Vagina (tissue), 2 donors: ENCODE results near the gene FAM13B.

Source experiments
- CTCF ChIP-seq, 3 experiments: fragments of 450-650 bp in 2 of 3; fragments of 200-600 bp in 1 of 3; sonication (generic) in 1 of 3; IDR thresholded peaks; one replicate each; pipeline ENCODE4 v1.5.1; 2017 to 2019; ENCODE audit warnings: antibody characterized with exemption in 3 of 3, mild to moderate bottlenecking in 2 of 3, moderate library complexity in 2 of 3
- POLR2A ChIP-seq, 2 donors: fragments of 450-650 bp; IDR thresholded peaks; one replicate each; pipeline ENCODE4 v1.6.1; 2017; ENCODE audit warnings: antibody characterized with exemption in 2 of 2, mild to moderate bottlenecking in 2 of 2, moderate library complexity in 2 of 2

GRCh38 chr5:137935694-137936093, 97.2 kb downstream of the FAM13B start:
- no peak for TF ChIP-seq CTCF (IDR thresholded peaks at IDR 0.05)
- no peak for TF ChIP-seq POLR2A (IDR thresholded peaks at IDR 0.05)
